Pericardium fibroblast (primary cell): Measurements from ENCODE around the gene IER5L. TPM values are rescaled to one million over a fixed set of nuclear protein-coding genes. Genes with fewer than 3 reads are reported as not detected.

Experiments
- total RNA-seq: library from RNA; depleted of rRNA; stranded (reverse); fragments of >200 nt; gene quantifications from 2 replicates; pipeline ENCODE4 v1.2.3, GENCODE V29; 2015

The IER5L gene
- total RNA-seq: 80.3 and 94.3 TPM in 2 replicates

DNA sequence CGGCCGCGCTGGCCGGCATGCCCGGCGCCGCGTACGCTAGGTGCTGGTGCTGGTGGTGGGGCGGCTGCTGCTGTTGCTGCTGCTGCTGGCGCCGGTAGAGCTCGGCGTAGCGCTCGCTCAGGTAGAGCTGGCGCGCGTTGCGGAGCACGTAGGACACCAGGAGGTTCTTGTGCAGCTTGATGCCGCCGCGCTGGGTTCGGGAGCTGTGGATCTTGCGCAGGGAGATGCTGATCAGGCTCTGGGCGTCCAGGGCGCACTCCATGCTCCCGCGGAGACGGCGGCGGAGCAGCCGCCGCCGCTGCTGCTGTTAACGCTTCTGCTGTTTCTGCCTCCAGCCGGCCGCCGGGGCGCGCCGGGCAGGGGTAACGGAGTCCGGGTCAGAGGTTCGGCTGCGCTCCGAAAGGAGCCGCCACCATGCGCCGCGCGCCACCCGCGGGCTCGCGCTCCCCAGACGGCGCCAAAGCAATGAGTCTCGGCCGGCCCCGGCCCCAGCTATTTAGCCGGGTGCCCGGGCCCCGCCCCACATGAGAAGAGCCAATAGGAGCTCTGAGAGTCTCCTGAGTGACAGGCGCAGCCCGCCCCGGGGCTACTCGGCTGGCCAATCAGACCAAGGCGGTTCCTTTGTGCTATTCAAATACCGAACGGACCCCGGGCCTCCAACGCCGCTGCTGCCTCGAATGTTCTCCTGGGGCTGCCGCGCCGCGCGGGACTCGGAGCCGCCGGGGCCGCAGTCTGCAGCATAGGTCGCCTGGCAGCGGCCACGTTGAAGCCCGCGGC, at the start of gene IER5L:
Gene IER5L, minus strand, starts transcription at position 471 of the 777 bp plus-strand sequence. Its CDS starts 209 bp downstream, at position 262.

Other genes starting within 250 kb of the IER5L start
- 26.5 and 27.8 TPM in 2 replicates for gene DOLK, start 230.7 kb downstream of the IER5L start, total RNA-seq
- gene NUP188, start 230.6 kb downstream of the IER5L start, total RNA-seq: 14.2 and 16.9 TPM in 2 replicates
- gene SH3GLB2, start 149.9 kb downstream of the IER5L start, total RNA-seq: 33.7 and 44.5 TPM in 2 replicates
- gene MIGA2, start 141.6 kb downstream of the IER5L start, total RNA-seq: 17.8 and 22.5 TPM in 2 replicates
- gene DOLPP1, start 97.2 kb downstream of the IER5L start, total RNA-seq: 9.3 and 11.4 TPM in 2 replicates
- 51.1 and 55.6 TPM in 2 replicates for gene CRAT, start 67.5 kb downstream of the IER5L start, total RNA-seq
- 69.8 and 87.5 TPM in 2 replicates for gene PTPA, start 66.8 kb downstream of the IER5L start, total RNA-seq